Measurements from ENCODE around the gene BHLHA15. TPM values are rescaled to one million over a fixed set of nuclear protein-coding genes. Genes with fewer than 3 reads are reported as not detected.

The BHLHA15 gene
- total and polyA plus RNA-seq, 4 experiments from 2014 or later = not detected

- no peaks in the 10 kb centered on the region for H3K27me3 Mint-ChIP-seq
- CTCF ChIA-PET (ENCODE audit: partially characterized antibody) = interaction anchor here (2.7 kb wide), 1 partner anchor 9 kb away, joined by 14 read pairs; no protein-coding TSS in a partner anchor
Observed at GRCh38 chr7:98241674-98242241, 30.5 kb downstream of the BHLHA15 start.

DNA sequence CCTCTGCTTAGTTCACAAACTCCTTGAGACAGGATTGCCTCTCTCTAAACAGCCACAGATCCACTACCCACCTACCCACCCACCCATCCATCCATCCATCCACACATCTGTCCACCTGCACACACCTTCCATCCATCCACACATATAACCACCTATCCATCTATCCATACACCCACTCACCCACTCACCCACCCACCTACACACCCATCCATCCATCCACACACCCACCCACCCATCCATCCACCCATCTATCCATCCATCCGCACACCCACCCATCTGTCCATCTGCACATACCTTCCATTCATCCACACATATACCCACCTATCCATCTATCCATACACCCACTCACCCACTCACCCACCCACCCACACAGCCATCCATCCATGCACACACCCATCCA is 31.1 kb downstream of the BHLHA15 start:
- DNase-seq = no peak
- Mint-ChIP-seq H3K9me3 (no peaks in the 10 kb centered on the region), H3K4me3 (no peak overlapping the region), H3K36me3 (peaks cover 18 to 43% of the 10 kb centered on the region in 2 donors), H3K4me1 (peaks cover 1 to 19% (median 4%) of the 10 kb centered on the region in 4 donors), H3K27me3 (no peaks in the 10 kb centered on the region), H3K27ac (no peak overlapping the region)
- H3K9me3 ChIP-seq (ENCODE audit: control insufficient read depth in 1 of 2, low read length in 2 of 2) = no peaks in the 10 kb centered on the region
- ChIA-PET POLR2A (ENCODE audit: partially characterized antibody) (no interaction called here), CTCF (ENCODE audit: partially characterized antibody) (interaction anchor here (2.7 kb wide), 1 partner anchor 8 kb away, joined by 14 read pairs; no protein-coding TSS in a partner anchor)
- H3K4me3 ChIP-seq (ENCODE audit: low read length in 2 of 2) = no peak overlapping the region
- H3K27me3 ChIP-seq (ENCODE audit: insufficient read depth, low read length) = no peaks in the 10 kb centered on the region
- H3K27ac ChIP-seq (ENCODE audit: low read depth, low read length) = no peak overlapping the region
- peaks cover 6% of the 10 kb centered on the region for H3K4me1 ChIP-seq (ENCODE audit: insufficient read depth, low read length)
- intact Hi-C loops (cut with micrococcal nuclease) = no loop called here
- peaks cover 49% of the 10 kb centered on the region for H3K36me3 ChIP-seq (ENCODE audit: insufficient read depth, low read length)

More at GRCh38 chr7:98241674-98242241, 30.5 kb downstream of the BHLHA15 start:
- Mint-ChIP-seq H3K36me3 (peaks cover 18 to 44% of the 10 kb centered on the region in 2 donors), H3K9me3 (no peaks in the 10 kb centered on the region), H3K27ac (no peak overlapping the region), H3K4me3 (no peak overlapping the region), H3K4me1 (peaks cover 0 to 16% (median 2%) of the 10 kb centered on the region in 4 donors)
- DNase-seq = no peak
- Histone ChIP-seq H3K9me3 (ENCODE audit: control insufficient read depth in 1 of 2, low read length in 2 of 2) (no peaks in the 10 kb centered on the region), H3K36me3 (ENCODE audit: insufficient read depth, low read length) (peaks cover 49% of the 10 kb centered on the region), H3K4me3 (ENCODE audit: low read length in 2 of 2) (no peak overlapping the region), H3K27me3 (ENCODE audit: insufficient read depth, low read length) (no peaks in the 10 kb centered on the region), H3K4me1 (ENCODE audit: insufficient read depth, low read length) (no peaks in the 10 kb centered on the region), H3K27ac (ENCODE audit: low read depth, low read length) (no peak overlapping the region)
- POLR2A ChIA-PET (ENCODE audit: partially characterized antibody) = no interaction called here
- intact Hi-C loops (cut with micrococcal nuclease) = no loop called here

DNA sequence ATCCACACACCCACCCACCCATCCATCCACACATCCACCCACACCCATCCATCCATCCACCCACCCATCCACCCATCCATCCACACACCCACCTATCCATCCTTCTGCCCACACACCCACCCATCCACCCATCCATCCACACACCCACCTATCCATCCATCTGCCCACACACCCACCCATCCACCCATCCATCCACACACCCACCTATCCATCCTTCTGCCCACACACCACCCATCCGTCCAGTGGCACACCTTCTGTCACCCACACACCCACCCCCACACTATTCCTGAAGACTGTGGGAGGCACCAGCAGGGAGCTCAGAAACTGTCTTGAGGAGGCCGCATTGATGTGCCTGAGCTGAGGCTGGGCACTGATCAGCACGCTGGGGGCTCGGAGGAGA is 31.7 kb downstream of the BHLHA15 start:
- Mint-ChIP-seq H3K9me3 (no peaks in the 10 kb centered on the region), H3K27ac (no peak overlapping the region), H3K4me1 (peaks cover 2 to 22% (median 7%) of the 10 kb centered on the region in 4 donors), H3K36me3 (peaks cover 19 to 40% of the 10 kb centered on the region in 2 donors), H3K27me3 (no peaks in the 10 kb centered on the region), H3K4me3 (no peak overlapping the region)
- Histone ChIP-seq H3K36me3 (ENCODE audit: insufficient read depth, low read length) (peaks cover 48% of the 10 kb centered on the region), H3K4me1 (ENCODE audit: insufficient read depth, low read length) (peaks cover 12% of the 10 kb centered on the region), H3K27me3 (ENCODE audit: insufficient read depth, low read length) (no peaks in the 10 kb centered on the region), H3K27ac (ENCODE audit: low read depth, low read length) (no peak overlapping the region), H3K4me3 (ENCODE audit: low read length in 2 of 2) (no peak overlapping the region), H3K9me3 (ENCODE audit: control insufficient read depth in 1 of 2, low read length in 2 of 2) (no peaks in the 10 kb centered on the region)
- ChIA-PET CTCF (ENCODE audit: partially characterized antibody) (no interaction called here), POLR2A (ENCODE audit: partially characterized antibody) (no interaction called here)
- no peak for DNase-seq
- intact Hi-C loops (cut with micrococcal nuclease) = no loop called here

DNA sequence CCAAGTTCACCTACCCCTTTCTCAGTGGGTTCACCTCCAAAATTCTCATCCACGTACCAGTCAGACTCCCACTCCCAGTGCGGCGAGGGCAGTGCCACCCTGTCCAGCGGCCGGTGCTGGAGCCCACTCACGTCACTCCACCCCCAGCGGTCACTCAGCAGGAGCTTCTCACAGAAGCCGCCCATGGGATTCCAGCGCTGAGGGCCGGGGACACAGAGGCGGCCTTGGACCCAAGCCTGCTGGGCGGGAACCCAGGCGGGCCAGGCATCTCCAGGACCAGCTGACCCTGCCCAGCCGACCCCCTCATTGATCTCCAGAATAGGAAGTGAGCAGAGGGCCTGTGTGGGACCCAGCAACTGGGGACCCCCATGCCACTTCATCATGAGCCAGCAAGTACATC is 33.6 kb downstream of the BHLHA15 start:
- no peak for DNase-seq
- no peak overlapping the region for H3K27ac ChIP-seq (ENCODE audit: low read depth, low read length)
- intact Hi-C loops (cut with micrococcal nuclease) = no loop called here
- peaks cover 37% of the 10 kb centered on the region for H3K36me3 ChIP-seq (ENCODE audit: insufficient read depth, low read length)
- H3K4me1 Mint-ChIP-seq = peaks cover 9 to 40% (median 18%) of the 10 kb centered on the region in 4 donors
- H3K4me3 Mint-ChIP-seq = no peak overlapping the region
- no peaks in the 10 kb centered on the region for H3K9me3 ChIP-seq (ENCODE audit: control insufficient read depth in 1 of 2, low read length in 2 of 2)
- peaks cover 31% of the 10 kb centered on the region for H3K4me1 ChIP-seq (ENCODE audit: insufficient read depth, low read length)
- ChIA-PET POLR2A (ENCODE audit: partially characterized antibody) (no interaction called here), CTCF (ENCODE audit: partially characterized antibody) (no interaction called here)
- no peaks in the 10 kb centered on the region for H3K27me3 Mint-ChIP-seq
- no peak overlapping the region for H3K4me3 ChIP-seq (ENCODE audit: low read length in 2 of 2)
- H3K9me3 Mint-ChIP-seq = no peaks in the 10 kb centered on the region
- H3K27me3 ChIP-seq (ENCODE audit: insufficient read depth, low read length) = no peaks in the 10 kb centered on the region
- peaks cover 16 to 30% of the 10 kb centered on the region in 2 donors for H3K36me3 Mint-ChIP-seq
- peak overlapping the region in 1 of 7 donors; percentile 18 for H3K27ac Mint-ChIP-seq

DNA sequence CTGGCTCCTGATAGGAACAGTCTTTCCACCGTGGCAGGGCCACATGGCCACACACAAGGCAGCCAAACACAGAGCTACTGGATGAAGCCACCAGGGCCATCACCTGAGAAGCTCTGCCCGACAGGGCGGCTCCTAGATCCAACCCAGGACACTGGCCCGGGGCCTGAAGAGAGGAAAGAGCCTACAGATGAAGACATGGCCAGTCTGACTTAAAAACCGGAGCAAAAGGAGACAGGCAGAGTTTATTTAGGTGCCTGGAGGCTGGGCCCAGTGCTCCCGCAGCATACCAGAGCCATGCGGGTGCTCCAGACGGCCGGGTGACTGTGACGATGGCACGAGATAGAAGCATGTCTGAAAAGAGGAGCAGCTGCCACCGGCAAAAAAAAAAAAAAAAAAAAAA is 36.9 kb downstream of the BHLHA15 start:
- Histone ChIP-seq H3K27me3 (ENCODE audit: insufficient read depth, low read length) (no peaks in the 10 kb centered on the region), H3K4me3 (ENCODE audit: low read length in 2 of 2) (no peak overlapping the region), H3K9me3 (ENCODE audit: control insufficient read depth in 1 of 2, low read length in 2 of 2) (no peaks in the 10 kb centered on the region), H3K4me1 (ENCODE audit: insufficient read depth, low read length) (peaks cover 58% of the 10 kb centered on the region), H3K36me3 (ENCODE audit: insufficient read depth, low read length) (peaks cover 22% of the 10 kb centered on the region), H3K27ac (ENCODE audit: low read depth, low read length) (peak overlapping the region; percentile 41)
- Mint-ChIP-seq H3K36me3 (peaks cover 8 to 32% of the 10 kb centered on the region in 2 donors), H3K9me3 (no peaks in the 10 kb centered on the region), H3K27me3 (no peaks in the 10 kb centered on the region), H3K4me1 (peaks cover 18 to 66% (median 42%) of the 10 kb centered on the region in 4 donors), H3K27ac (peak overlapping the region; percentile 79 to 98 (median 84)), H3K4me3 (peak overlapping the region in 7 of 8 donors; percentile 29 to 73 (median 48))
- no peak for DNase-seq
- ChIA-PET POLR2A (ENCODE audit: partially characterized antibody) (interaction anchor here (2.2 to 5.2 kb wide), 2 partner anchors 32 to 45 kb away, joined by 5 to 34 read pairs; no protein-coding TSS in a partner anchor), CTCF (ENCODE audit: partially characterized antibody) (no interaction called here)
- intact Hi-C loops (cut with micrococcal nuclease) = no loop called here

DNA sequence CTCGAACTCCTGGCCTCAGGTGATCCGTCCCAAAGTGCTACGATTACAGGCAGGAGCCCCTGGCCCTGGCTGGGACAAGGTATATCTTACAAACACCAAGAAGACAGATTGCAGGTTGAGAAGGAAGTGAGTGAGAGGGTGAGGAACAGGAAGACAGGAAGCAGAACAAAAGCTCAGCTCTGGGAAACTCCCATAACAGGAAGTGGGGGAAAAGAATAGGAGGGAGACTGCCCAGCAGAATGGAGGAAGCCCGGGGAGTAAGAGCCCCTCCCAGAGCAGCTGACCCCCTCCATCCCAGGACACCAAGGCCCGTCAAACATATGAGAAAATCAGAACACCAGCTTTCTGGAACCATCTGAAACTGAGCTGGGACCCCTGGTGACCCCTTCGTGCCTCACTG is 37.9 kb downstream of the BHLHA15 start:
- H3K4me1 Mint-ChIP-seq = peaks cover 18 to 71% (median 44%) of the 10 kb centered on the region in 4 donors
- H3K27me3 Mint-ChIP-seq = no peaks in the 10 kb centered on the region
- H3K9me3 ChIP-seq (ENCODE audit: control insufficient read depth in 1 of 2, low read length in 2 of 2) = no peaks in the 10 kb centered on the region
- no peaks in the 10 kb centered on the region for H3K9me3 Mint-ChIP-seq
- peaks cover 8 to 32% of the 10 kb centered on the region in 2 donors for H3K36me3 Mint-ChIP-seq
- intact Hi-C loops (cut with micrococcal nuclease) = no loop called here
- ChIA-PET CTCF (ENCODE audit: partially characterized antibody) (interaction anchor here (0.9 kb wide), 1 partner anchor 18 kb away, joined by 3 read pairs; no protein-coding TSS in a partner anchor), POLR2A (ENCODE audit: partially characterized antibody) (interaction anchor here (0.7 to 5.2 kb wide), 4 partner anchors 13 to 46 kb away, joined by 3 to 71 read pairs (median 26); partner anchors contain the start of gene BRI3)
- H3K27me3 ChIP-seq (ENCODE audit: insufficient read depth, low read length) = no peaks in the 10 kb centered on the region
- H3K36me3 ChIP-seq (ENCODE audit: insufficient read depth, low read length) = peaks cover 19% of the 10 kb centered on the region
- H3K4me1 ChIP-seq (ENCODE audit: insufficient read depth, low read length) = peaks cover 65% of the 10 kb centered on the region
- H3K4me3 Mint-ChIP-seq = peak overlapping the region; percentile 58 to 96 (median 76)
- peak overlapping the region; percentile 82 for H3K27ac ChIP-seq (ENCODE audit: low read depth, low read length)
- H3K27ac Mint-ChIP-seq = peak overlapping the region; percentile 95 to 100 (median 99)
- DNase-seq = peak in 1 of 5 donors; percentile 14
- no peak overlapping the region for H3K4me3 ChIP-seq (ENCODE audit: low read length in 2 of 2)

DNA sequence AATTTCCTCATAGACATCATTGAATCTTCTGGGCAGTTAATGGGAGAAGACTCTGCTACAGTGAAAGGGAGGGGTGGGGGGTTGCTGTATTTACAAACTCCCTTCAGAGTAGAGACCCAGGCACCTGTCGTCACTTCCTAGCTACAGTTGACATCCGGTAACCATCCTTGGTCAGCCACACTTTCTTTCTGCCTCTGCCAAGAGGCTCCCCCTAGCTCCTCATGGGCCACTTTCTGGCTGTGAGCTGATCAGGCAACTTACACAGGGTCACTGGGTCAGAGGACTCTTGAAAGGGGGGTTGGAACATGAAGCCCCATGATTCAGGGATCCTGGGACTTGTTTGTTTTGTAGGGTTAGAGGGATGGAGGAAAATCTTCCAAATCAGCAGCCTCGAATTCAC is 39.5 kb downstream of the BHLHA15 start:
- POLR2A ChIA-PET (ENCODE audit: partially characterized antibody) = interaction anchor here (0.5 to 5.2 kb wide), 15 partner anchors 11 to 1133 kb away, joined by 3 to 71 read pairs (median 6); partner anchors contain the start of genes ASNS, BAIAP2L1, BHLHA15 and BRI3
- peaks cover 24 to 72% (median 53%) of the 10 kb centered on the region in 4 donors for H3K4me1 Mint-ChIP-seq

More for the DNA sequence above, 39.5 kb downstream of the BHLHA15 start:
- peaks cover 5% of the 10 kb centered on the region for H3K36me3 ChIP-seq (ENCODE audit: insufficient read depth, low read length)
- no peaks in the 10 kb centered on the region for H3K9me3 Mint-ChIP-seq
- H3K27me3 ChIP-seq (ENCODE audit: insufficient read depth, low read length) = no peaks in the 10 kb centered on the region
- no peaks in the 10 kb centered on the region for H3K9me3 ChIP-seq (ENCODE audit: control insufficient read depth in 1 of 2, low read length in 2 of 2)
- CTCF ChIA-PET (ENCODE audit: partially characterized antibody) = interaction anchor here (0.7 to 1.6 kb wide), 8 partner anchors 9 to 1133 kb away, joined by 3 to 14 read pairs (median 4); partner anchors contain the start of gene SDHAF3
- H3K4me1 ChIP-seq (ENCODE audit: insufficient read depth, low read length) = peaks cover 74% of the 10 kb centered on the region
- no peaks in the 10 kb centered on the region for H3K27me3 Mint-ChIP-seq
- peaks cover 11 to 28% of the 10 kb centered on the region in 2 donors for H3K36me3 Mint-ChIP-seq
- peak overlapping the region; percentile 92 to 97 (median 94) for H3K4me3 Mint-ChIP-seq
- peak; percentile 59 to 80 (median 66) for DNase-seq
- intact Hi-C loops (cut with micrococcal nuclease) = loop anchor here (2.0 to 5.0 kb wide), 3 partner anchors 48 to 152 kb away; partner anchors contain the start of genes BAIAP2L1 and LMTK2
- H3K27ac ChIP-seq (ENCODE audit: low read depth, low read length) = peak overlapping the region; percentile 82
- peak overlapping the region; percentile 98 to 100 (median 99) for H3K27ac Mint-ChIP-seq
- H3K4me3 ChIP-seq (ENCODE audit: low read length in 2 of 2) = peak overlapping the region; percentile 83 to 99

All from CD4-positive, alpha-beta memory T cell (primary cell).